ENCODE measurements around the gene ATP9B.

ATP9B gene

DNA sequence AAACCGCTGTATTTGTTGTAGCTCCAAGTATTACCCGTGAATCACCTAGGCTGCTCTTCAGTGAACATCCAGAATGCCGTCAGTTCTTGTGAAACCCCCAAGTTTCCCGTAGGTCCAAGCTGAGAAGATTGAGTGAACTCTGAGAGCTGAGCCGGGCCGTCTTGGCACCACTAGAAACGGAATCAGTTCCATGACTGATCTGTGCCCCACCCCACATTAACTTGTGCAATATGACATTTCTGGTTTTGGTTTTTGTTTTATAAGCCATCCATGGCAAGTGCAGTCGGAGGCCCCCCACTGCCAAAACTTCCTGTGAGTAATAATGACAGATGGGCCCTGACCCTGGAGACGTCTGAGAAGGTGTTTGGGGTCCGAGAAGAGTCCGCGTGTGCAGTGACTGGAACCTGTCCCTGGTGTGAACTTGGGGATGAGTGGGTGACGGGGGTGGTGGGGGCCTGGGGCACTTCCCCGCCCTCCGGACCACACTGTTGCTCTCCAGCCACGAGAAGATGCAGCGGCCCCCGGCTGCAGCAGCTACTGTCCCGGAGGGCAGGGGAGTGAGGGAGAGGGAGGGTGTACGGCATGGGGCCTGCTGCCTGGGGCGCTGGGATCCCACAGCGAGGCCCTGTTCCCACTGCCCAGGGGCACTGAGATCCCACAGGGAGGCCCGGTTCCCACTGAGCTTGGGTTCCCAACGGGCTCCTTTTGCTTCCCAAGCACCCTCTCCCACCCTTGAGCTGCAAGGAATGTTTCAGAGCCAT is 353.0 kb downstream of the ATP9B start:
- DNase-seq: no peak

DNA sequence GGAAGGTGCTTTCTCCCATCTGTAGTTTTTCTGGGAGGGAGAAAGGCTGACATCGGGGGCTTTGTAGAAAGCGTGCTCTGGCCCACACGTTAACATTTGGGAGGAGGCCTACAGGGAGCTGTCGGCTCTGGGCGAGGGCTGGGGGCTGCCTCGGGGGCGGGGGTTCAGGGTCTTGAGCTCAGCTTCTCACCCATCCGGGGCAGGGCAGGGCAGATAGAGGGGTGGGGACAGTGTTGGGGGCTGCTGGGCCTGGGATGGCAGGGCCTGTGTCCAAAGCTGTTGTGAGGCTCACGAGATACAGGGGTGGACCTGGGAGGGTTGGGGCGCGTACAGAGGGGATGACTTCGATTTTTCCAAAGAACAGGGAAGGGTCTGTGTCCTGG is 353.6 kb downstream of the ATP9B start:
- no peak for DNase-seq

DNA sequence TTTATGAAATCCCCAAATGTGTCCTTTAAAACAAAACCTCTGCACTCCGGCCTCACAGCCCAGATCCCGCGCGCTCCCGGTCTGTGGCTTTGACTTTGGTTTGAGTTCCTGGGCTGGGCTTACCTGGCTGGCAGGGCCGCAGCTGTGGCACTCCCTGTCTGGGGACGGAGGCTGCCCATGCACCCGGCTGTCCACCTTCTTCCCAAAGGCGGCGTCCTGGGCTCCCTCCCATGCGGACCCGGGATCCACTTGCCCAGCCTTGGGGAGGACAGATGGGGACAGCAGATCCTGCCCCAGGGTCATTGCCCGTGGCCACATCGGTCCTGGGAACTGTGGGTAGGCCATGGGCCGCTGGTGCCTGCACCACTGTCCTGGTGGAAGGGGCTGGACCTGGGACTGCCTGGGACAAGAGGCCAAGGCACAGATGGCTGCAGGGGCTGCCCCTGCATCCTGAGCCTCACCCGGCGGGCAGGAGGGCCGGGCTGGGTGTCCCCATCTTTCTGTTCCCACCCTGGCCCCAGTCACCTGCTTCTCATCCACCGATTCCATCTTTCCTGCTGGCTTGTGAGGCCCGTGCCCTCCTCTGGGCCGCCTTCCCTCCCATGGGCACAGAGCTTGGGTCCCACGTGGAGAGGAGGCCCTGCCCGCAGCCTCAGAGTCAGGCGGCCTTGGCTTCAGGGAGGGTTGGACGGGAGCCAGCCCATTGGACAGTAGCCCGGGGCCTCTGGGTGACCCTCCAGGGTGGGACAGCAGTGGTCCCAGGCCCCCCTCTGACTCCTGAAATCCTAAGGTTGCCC is 354.2 kb downstream of the ATP9B start:
- DNase-seq: peak; percentile 27

DNA sequence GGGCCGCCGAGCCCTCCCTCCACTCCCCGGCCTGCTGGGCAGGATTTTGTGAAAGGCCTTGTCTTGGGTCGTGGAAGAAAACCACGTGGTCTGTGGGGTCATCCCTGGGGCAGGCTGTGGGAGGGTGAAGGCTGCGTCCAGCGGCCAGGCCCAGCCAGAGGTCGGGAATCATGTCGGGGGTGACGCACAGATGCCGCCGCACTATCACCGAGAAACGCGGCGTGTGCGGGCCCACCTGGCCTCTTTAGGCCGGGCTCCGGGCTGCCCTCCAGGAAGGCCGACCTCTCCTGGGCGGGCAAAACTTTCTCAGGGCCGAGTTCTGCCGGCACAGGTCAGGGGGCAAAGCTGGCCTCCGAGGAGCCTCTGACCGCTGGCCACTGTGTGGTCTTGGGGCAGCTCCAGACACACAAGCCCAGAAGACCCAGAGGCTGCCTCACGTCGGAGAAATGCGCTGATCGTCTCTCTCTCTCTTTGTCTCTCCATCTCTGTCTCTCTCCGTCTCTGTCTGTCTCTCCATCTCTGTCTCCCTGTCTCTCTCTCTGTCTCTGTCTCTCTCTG is 354.9 kb downstream of the ATP9B start:
- DNase-seq: no peak

DNA sequence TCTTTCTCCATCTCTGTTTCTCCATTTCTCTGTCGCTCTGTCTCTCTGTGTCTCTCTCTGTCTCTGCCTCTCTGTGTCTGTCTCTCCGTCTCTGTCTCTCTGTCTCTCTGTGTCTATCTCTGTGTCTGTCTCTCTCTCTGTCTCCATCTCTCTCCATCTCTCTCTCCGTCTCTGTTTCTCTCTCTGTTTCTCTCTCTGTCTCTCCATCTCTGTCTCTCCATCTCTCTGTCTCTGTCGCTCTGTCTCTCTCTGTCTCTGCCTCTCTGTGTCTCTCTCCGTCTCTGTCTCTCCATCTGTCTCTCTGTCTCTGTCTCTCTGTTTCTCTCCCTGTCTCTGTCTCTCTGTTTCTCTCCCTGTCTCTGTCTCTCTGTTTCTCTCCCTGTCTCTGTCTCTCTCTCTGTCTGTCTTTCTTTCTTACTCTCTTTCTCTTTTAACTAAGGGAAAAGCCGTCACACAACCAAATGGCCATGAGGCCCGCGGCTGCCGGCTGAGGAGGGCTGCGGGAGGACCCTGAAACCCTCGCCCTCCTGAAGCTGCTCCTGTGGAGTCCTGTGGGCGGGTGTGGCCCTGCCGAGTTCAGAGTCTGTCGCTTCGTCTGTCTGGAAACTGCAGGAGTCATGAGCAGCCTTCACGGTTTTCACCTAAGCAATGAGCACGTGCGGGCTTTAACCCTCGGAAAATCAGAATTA is 355.8 kb downstream of the ATP9B start:
- no peak for DNase-seq

DNA sequence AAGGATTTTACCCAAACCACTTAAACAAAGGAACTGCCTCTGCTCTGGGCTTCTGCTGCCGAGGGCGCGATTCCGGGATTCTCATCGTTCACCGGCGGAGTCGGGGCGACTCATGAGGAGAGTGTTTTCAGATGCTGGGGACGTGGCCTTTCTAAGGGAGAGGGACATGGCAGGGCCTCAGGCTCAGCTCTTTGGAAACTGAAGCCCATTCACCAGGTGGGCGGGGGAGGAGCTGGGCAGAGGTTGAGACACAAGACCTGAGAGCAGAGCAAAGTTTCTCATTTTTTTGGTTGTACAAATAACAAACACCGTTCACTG is 356.3 kb downstream of the ATP9B start:
- no peak for DNase-seq

DNA sequence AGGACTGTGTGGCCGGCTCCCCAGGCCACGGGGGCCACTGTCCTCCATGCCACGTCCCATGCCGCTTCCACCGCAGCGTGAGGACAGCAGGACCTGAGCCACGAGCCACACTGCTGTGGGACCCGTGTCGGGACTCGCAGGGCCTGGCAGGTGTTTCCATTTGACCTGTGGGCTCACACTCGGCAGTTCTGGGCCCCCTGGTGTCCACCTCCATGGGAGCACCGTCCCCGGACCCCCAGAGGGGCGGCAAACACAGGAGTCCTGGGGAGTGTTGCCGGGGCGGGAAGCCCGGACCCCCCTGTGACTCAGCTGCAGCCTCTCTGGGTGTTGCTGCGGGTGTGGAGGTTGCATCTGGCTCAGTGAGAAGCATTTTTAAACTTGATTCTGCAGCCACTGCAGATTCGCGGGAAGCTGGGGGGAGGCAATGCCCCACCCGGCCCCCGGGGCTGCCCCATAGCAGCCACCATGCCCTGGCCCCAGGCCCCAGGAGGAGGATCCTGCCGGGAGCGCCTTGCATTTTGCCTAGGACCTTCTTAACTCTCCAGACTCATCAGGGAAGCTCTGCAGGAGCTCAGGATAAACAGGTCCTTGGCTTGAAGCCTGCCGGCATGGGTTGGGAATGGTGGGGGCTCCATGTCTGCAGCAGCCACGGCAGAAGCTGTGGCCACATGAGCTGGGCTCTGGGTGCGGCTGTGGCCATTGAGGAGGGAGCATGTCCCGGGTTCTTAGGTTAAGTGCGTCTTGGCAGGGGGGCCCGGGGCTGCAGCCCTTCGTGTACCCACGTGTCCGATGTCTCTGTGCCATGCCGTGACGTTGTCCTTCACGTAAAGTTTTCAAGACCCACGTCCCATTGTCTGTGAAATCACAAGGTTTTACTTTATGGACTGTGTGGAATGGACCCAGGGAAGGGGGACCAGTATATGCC is 357.4 kb downstream of the ATP9B start:
- no peak for DNase-seq

DNA sequence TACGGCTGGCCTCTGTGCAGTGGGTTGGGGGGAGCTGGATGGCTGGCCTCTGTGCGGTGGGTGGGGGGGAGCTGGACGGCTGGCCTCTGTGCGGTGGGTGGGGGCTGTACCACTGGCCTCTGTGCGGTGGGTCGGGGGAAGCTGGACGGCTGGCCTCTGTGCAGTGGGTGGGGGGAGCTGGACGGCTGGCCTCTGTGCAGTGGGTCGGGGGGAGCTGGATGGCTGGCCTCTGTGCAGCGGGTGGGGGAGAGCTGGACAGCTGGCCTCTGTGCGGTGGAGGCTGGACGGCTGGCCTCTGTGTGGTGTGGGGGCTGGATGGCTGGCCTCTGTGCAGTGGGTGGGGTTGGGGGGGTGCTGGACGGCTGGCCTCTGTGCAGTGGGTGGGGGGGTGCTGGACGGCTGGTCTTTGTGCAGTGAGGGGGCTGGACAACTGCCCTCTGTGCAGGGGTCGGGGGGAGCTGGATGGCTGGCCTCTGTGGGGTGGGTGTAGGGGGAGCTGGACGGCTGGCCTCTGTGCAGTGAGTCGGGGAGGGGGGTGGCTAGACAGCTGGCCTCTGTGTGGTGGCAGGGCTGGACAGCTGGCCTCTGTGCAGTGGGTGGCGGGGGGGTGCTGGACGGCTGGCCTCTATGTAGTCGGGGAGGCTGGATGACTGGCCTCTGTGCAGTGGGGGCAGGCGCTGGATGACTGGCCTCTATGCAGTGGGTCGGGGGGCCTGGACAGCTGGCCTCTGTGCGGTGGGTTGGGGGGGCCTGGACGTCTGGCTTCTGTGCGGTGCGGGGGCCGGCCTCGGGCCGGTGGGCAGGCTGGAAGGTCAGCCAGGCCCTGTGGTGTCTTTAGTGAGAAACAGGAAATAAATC is 358.4 kb downstream of the ATP9B start:
- DNase-seq: no peak

Data from femur (tissue), 1 donor.